ENCODE results near the gene UQCC5.
"Not testable (repeated sequence)": the region's sequence is repeated elsewhere in the genome, so short reads cannot be mapped to it uniquely, and the experiment has no call there.

Gene UQCC5

GRCh38 chr3:52524258-52524751, 12.1 kb upstream of the UQCC5 start:
- no peak for TF ChIP-seq CTCF (IDR thresholded peaks at IDR 0.05; ENCODE audit: borderline replicate concordance, insufficient read depth, low read depth, low read length)
- no peak overlapping the region for H3K4me3 ChIP-seq (ENCODE audit: low read depth, low read length)

GRCh38 chr3:52524752-52525679, 11.4 kb upstream of the UQCC5 start:
- no peak overlapping the region for H3K4me3 ChIP-seq (ENCODE audit: low read depth, low read length)
- TF ChIP-seq CTCF (IDR thresholded peaks at IDR 0.05; ENCODE audit: borderline replicate concordance, insufficient read depth, low read depth, low read length) = no peak

- no peak overlapping the region for H3K4me3 ChIP-seq (ENCODE audit: low read depth, low read length)
- no peak for TF ChIP-seq CTCF (IDR thresholded peaks at IDR 0.05; ENCODE audit: borderline replicate concordance, insufficient read depth, low read depth, low read length)
Measured at GRCh38 chr3:52525680-52526561, 10.5 kb upstream of the UQCC5 start.

GRCh38 chr3:52526671-52527038, 9.8 kb upstream of the UQCC5 start:
- H3K4me3 ChIP-seq (ENCODE audit: low read depth, low read length) = not testable (repeated sequence)

- TF ChIP-seq CTCF (IDR thresholded peaks at IDR 0.05; ENCODE audit: borderline replicate concordance, insufficient read depth, low read depth, low read length) = no peak
- no peak overlapping the region for H3K4me3 ChIP-seq (ENCODE audit: low read depth, low read length)
Measured at GRCh38 chr3:52527039-52527731, 9.2 kb upstream of the UQCC5 start.

GRCh38 chr3:52527732-52528585, 8.4 kb upstream of the UQCC5 start:
- no peak for TF ChIP-seq CTCF (IDR thresholded peaks at IDR 0.05; ENCODE audit: borderline replicate concordance, insufficient read depth, low read depth, low read length)
- H3K4me3 ChIP-seq (ENCODE audit: low read depth, low read length) = no peak overlapping the region

Data from GM12875 (cell line).